Neural progenitor cell (in vitro differentiated cells): ENCODE measurements around the gene BAHD1.

Source experiments
- CTCF ChIP-seq: fragments of 200-600 bp; sonication (generic); IDR thresholded peaks from 2 replicates; pipeline ENCODE4 v1.5.1; 2017; ENCODE audit warnings: antibody characterized with exemption, mild to moderate bottlenecking
- EZH2 ChIP-seq: fragments of 200-600 bp; sonication (generic); IDR thresholded peaks from 2 replicates; pipeline ENCODE4 v1.6.1; 2017; ENCODE audit warnings: antibody characterized with exemption, mild to moderate bottlenecking, moderate library complexity
- EZH2phosphoT487 ChIP-seq: fragments of 200-600 bp; sonication (generic); IDR thresholded peaks from 2 replicates; pipeline ENCODE4 v1.6.1; 2017; ENCODE audit warnings: antibody characterized with exemption

GRCh38 chr15:40439960-40440742 is 602 bp upstream of the BAHD1 start:
- TF ChIP-seq CTCF: no peak
- no peak for TF ChIP-seq EZH2phosphoT487
- no peak for TF ChIP-seq EZH2
